Measurements from ENCODE around the gene NCKIPSD. TPM values are rescaled to one million over a fixed set of nuclear protein-coding genes. Genes with fewer than 3 reads are reported as not detected.

Gene NCKIPSD
- total RNA-seq, 4 donors from 2014 or later = 18.9 to 60.2 (median 39.9) TPM

DNA sequence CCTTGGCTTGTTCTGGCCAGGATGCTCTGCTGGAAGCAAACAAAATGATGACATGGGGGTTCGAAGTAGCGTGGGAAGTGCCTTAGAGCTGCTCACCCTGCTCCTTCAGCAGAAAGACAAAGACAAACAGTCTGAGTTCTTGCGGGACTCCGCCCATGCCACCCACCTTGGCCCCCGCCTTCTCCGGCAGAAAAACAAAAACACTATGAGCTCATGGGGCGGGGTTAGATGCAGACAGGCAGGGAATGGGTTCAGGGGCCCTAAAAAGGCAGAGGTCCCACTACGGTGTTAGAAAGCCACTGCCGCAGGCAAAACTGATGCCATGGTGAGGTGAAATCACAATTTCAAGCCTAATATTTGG, 9.7 kb upstream of the NCKIPSD start:
- DNase-seq (ENCODE audit: low spot score) = no peak
- peak; percentile 63 for ATAC-seq (ENCODE audit: low FRiP score)

DNA sequence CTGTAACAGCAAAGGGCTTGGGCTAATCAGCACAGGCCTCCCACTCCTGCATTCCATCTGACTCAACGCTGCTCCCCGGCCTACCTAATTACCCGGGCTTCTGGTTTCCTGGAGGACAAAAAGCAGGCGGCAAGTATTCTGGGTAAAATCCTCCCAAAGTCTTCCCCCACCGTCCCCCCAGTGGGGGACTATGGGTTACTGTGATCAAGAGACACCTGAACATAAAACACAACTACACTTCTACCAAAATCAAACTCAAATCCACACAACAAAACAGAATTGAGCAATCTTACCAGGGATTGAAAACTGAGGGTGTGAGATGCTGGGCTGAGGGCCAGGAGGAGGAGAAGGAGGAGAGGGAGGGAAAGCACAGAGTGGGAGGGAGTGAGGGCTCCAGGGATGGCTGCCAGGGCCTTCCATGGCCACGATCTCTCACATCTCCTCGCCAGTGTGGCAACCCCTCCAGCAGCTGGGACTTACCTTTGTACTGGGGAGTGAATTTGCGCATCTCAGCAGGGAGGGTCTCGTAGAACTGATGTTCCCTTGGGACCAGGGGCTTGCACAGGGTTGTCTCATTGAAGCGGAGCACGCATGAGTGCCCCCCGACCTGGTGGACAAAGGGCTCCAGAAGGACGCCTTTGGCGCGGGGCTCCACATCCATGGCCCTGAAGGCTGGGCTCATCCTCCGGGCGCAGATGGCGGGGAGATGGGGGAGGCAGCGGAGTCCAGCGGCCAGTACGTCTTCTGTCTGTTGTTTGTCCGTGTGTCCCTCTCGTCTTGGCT, 9.1 kb upstream of the NCKIPSD start:
- TF ChIP-seq, protein P1, sequence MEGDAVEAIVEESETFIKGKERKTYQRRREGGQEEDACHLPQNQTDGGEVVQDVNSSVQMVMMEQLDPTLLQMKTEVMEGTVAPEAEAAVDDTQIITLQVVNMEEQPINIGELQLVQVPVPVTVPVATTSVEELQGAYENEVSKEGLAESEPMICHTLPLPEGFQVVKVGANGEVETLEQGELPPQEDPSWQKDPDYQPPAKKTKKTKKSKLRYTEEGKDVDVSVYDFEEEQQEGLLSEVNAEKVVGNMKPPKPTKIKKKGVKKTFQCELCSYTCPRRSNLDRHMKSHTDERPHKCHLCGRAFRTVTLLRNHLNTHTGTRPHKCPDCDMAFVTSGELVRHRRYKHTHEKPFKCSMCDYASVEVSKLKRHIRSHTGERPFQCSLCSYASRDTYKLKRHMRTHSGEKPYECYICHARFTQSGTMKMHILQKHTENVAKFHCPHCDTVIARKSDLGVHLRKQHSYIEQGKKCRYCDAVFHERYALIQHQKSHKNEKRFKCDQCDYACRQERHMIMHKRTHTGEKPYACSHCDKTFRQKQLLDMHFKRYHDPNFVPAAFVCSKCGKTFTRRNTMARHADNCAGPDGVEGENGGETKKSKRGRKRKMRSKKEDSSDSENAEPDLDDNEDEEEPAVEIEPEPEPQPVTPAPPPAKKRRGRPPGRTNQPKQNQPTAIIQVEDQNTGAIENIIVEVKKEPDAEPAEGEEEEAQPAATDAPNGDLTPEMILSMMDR (IDR thresholded peaks at IDR 0.05) = no peak
- DNase-seq (ENCODE audit: low spot score) = no peak
- ATAC-seq (ENCODE audit: low FRiP score) = peak; percentile 89

More for the DNA sequence above, 9.7 kb upstream of the NCKIPSD start:
- TF ChIP-seq, protein P1 (IDR thresholded peaks at IDR 0.05) = no peak

DNA sequence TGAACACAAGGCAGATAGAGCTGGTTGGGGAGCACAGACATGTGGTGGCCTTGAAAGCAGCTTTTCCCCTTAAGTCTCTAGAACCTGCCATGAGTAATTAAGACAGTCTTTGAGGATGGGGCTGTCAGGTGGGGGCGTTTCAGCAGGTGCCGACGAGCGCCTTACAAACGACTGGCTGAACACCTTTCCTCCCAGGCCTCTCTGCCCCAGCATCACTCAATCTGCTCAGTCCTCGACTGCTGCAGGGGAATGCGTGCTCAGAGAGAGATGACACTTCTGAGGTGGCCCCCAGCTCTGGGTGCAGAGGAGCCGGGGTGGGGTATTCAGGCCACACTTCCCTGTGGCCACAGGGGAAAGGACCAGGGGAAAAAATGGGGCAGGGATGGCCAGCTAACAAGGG, 8.1 kb upstream of the NCKIPSD start:
- TF ChIP-seq, protein P1 (IDR thresholded peaks at IDR 0.05) = no peak
- ATAC-seq (ENCODE audit: low FRiP score) (no peak), DNase-seq (ENCODE audit: low spot score) (no peak)

DNA sequence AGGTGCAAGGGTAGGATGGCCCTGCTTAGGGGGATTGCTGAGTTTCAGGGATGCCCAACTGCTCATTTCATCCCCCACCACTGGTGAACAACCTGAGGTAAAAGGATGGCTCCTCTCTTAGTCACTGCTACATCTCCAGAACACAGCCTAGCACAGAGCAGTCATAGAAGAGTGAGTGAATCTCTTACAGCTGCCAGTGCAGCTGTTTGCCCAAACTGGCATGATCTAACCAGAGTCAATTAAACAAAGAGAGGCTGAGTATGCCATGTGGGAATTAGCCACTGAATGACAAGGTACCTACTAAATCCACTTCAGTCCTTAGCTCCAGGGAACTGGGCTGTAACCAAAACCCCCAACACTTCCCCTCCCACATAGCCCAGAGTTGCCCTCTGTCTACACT, 6.8 kb upstream of the NCKIPSD start:
- DNase-seq (ENCODE audit: low spot score) (no peak), ATAC-seq (ENCODE audit: low FRiP score) (no peak)
- TF ChIP-seq, protein P1 (IDR thresholded peaks at IDR 0.05) = no peak

DNA sequence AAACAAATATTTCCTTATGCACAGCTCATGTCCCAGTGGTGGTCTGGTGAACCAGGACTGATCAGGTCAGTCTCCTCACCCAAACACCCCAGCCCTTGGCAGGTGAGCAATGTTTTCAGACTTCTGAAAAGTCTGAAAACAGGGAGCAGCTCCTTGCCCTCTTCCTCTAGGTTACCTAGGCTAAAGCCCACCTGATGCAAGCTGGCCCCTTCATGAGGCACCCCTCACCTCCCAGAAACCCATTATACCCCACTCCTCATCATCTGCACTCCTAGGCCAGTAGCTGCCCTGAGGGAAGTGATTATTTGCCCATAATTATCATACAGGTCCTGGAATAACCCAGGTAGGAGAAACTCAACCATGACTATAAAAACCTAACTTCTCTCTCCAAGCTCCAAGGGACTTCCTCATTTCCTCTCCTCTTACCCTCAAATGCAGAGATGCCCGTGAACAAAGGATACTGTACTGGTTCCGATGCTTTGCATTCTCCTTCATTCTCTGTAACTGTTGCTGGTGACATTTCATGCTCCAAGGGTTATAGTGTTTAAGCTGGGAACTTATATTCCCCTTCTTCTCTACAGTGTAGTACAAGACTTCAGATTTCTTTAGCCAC, 5.2 kb upstream of the NCKIPSD start:
- ATAC-seq (ENCODE audit: low FRiP score) (no peak), DNase-seq (ENCODE audit: low spot score) (no peak)
- TF ChIP-seq, protein P1 (IDR thresholded peaks at IDR 0.05) = no peak

DNA sequence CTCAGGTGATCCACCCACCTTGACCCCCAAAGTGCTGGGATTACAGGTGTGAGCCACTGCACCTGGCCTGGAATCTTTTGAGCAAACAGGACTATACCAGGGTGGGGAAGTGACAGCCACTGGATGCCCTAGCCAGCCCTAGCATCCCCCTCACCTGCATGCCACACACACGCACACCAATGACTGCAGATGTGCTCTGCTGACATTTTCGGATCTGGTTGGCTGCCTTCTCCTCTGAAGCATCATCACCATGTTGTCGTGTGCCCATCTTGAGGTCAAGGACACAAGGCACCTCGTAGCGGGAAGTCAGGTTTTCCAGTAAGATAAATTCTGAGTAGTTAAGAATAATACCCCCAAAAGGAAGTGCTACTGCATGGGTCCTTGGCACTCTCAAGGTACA, 3.7 kb upstream of the NCKIPSD start:
- TF ChIP-seq, protein P1 (IDR thresholded peaks at IDR 0.05) = no peak
- ATAC-seq (ENCODE audit: low FRiP score) = no peak
- DNase-seq (ENCODE audit: low spot score) = no peak

DNA sequence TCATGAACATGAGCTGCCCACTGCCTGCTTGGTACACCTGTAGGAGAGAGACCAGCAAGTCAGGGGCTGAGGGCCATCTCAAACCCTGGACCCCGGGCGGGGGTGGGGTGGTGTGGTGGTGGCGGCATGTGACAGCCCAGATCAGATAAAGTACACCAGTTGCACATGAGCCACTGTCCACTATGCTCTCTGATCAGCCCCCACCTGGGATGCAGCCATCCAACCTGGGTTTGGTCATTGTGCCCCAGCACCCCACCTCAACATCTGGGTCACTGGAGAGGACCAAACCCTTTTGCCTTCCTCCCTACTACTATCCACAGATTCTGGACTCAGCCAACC, 3.0 kb upstream of the NCKIPSD start:
- TF ChIP-seq, protein P1 (IDR thresholded peaks at IDR 0.05) = no peak
- DNase-seq (ENCODE audit: low spot score) (no peak), ATAC-seq (ENCODE audit: low FRiP score) (no peak)

Measured in omental fat pad (tissue), 4 donors.